Bronchial epithelial cell (primary cell): ENCODE measurements around the gene MAS1L. TPM values are rescaled to one million over a fixed set of nuclear protein-coding genes. Genes with fewer than 3 reads are reported as not detected.

ENCODE experiments used
- DNase-seq: peaks from one replicate; pipeline ENCODE4 v3.0.0-alpha.2; 2010; ENCODE audit warnings: low read depth
- FAIRE-seq: peaks from 2 replicates; lab custom pipeline; 2011; peaks lifted over from hg19 to GRCh38; lab: Jason Lieb, UNC
- H3K27me3 ChIP-seq: 2 replicates; pipeline ENCODE4 v1.5.1; 2011; ENCODE audit warnings: low read length; ENCODE audit not compliant: control insufficient read depth, insufficient read depth
- H3K36me3 ChIP-seq: 2 replicates; pipeline ENCODE4 v1.5.1; 2011; ENCODE audit warnings: low read length; ENCODE audit not compliant: control insufficient read depth, insufficient read depth
- H3K4me3 ChIP-seq: 2 replicates; pipeline ENCODE4 v1.5.1; 2011; ENCODE audit warnings: mild to moderate bottlenecking, low read depth, low read length, control low read depth
- CTCF ChIP-seq: IDR thresholded peaks from 2 replicates; pipeline ENCODE4 v1.5.1; 2011; ENCODE audit warnings: mild to moderate bottlenecking, moderate library complexity, low read length, control low read depth, inconsistent platforms; ENCODE audit not compliant: insufficient read depth, severe bottlenecking
- total RNA-seq: library from RNA; depleted of rRNA; stranded (reverse); fragments of >200 nt; gene quantifications from 2 replicates; pipeline ENCODE4 v1.2.1, GENCODE V29; 2014

MAS1L gene
- total RNA-seq, 1 donor from 2014 or later, result not detected

- DNase-seq (no peak), FAIRE-seq (no peak)
- Histone ChIP-seq H3K36me3 (no peaks in the 10 kb centered on the region), H3K27me3 (peaks cover 2% of the 10 kb centered on the region), H3K4me3 (no peak overlapping the region)
- no peak for TF ChIP-seq CTCF
These were observed 17.2 kb upstream of the MAS1L start for GRCh38 chr6:29504961-29505360.

DNA sequence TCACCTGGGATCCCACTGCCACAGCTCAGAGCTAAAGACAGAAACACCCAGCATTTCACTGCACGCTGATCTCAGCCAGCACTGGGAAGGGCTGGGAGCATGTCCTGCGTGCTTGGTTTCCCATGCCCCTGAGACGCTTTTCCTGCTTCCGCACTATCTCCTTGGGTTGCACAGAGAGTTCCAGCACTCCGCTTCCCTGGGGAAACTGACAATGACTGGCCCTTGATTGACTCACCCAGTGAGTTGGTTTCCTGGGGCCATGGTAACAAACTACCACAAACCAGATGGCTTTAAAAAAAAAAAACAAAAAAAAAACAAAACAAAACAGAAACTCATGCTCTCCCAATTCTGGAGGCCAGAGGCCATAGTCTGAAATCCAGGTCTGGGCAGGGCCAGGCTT is 14.8 kb upstream of the MAS1L start:
- H3K36me3 ChIP-seq, result no peaks in the 10 kb centered on the region
- no peak for TF ChIP-seq CTCF
- peaks cover 2% of the 10 kb centered on the region for H3K27me3 ChIP-seq
- no peak overlapping the region for H3K4me3 ChIP-seq
- FAIRE-seq, result no peak
- peak; percentile 53 for DNase-seq

GRCh38 chr6:29502181-29502580 is 14.4 kb upstream of the MAS1L start:
- DNase-seq, result no peak
- no peak for TF ChIP-seq CTCF
- H3K4me3 ChIP-seq, result no peak overlapping the region
- no peak for FAIRE-seq
- peaks cover 4% of the 10 kb centered on the region for H3K27me3 ChIP-seq
- H3K36me3 ChIP-seq, result no peaks in the 10 kb centered on the region

DNA sequence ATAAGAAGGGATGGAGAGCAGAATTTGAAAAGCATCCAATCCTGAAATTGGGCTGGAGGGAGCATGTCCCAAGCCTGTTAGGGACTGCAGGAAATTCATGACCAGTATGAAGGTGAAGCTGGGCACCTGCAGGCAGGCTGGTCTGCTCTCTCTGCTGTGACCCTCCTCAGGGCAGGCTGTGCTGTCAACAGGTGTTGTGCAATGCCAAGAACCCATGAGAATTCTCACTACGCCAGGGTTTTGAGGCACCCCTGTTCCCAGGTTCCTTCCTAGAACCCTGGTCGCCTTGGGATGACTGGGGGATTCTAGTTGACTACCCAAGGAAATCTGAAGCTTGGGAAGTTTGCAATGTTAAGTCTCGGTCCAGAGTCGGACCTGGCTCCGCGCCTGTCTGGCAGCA is 13.3 kb upstream of the MAS1L start:
- peaks cover 4% of the 10 kb centered on the region for H3K27me3 ChIP-seq
- no peak for DNase-seq

GRCh38 chr6:29500594-29500993 is 12.8 kb upstream of the MAS1L start:
- H3K4me3 ChIP-seq, result no peak overlapping the region
- no peak for FAIRE-seq
- TF ChIP-seq CTCF, result no peak
- DNase-seq, result no peak
- peaks cover 4% of the 10 kb centered on the region for H3K27me3 ChIP-seq
- H3K36me3 ChIP-seq, result no peaks in the 10 kb centered on the region

More for the DNA sequence above, 13.3 kb upstream of the MAS1L start:
- TF ChIP-seq CTCF, result no peak
- FAIRE-seq, result no peak
- Histone ChIP-seq H3K4me3 (no peak overlapping the region), H3K36me3 (no peaks in the 10 kb centered on the region)

- DNase-seq (no peak), FAIRE-seq (no peak)
- TF ChIP-seq CTCF, result no peak
- Histone ChIP-seq H3K27me3 (peaks cover 4% of the 10 kb centered on the region), H3K4me3 (no peak overlapping the region), H3K36me3 (no peaks in the 10 kb centered on the region)
These were observed 11.9 kb upstream of the MAS1L start for GRCh38 chr6:29499704-29500103.
